Panc1 (cell line): ENCODE results near the gene GRAMD1B. TPM values are rescaled to one million over a fixed set of nuclear protein-coding genes. Genes with fewer than 3 reads are reported as not detected.

Source experiments
- ATAC-seq: fragments of 200-7000 bp; cut with Tn5 transposase; 2 replicates; pipeline ENCODE4 v1.9.1; 2020; ENCODE audit warnings: mild to moderate bottlenecking, moderate library complexity
- BruUV-seq: library from RNA; stranded (reverse); fragments of 400-500 nt; replicated peaks from 2 replicates; lab custom pipeline; 2021; lab: Mats Ljungman, UMichigan
- CTCF ChIA-PET: fragments of 300-600 bp; sonication (Branson Sonifier 250); formaldehyde crosslinking; loops from one replicate; lab custom pipeline; 2022; ENCODE audit warnings: antibody characterized with exemption; lab: Charles Lee
- POLR2A ChIA-PET: fragments of 300-600 bp; sonication (Branson Sonifier 250); formaldehyde crosslinking; loops from one replicate; lab custom pipeline; 2022; ENCODE audit warnings: antibody characterized with exemption; lab: Charles Lee
- DNase-seq: peaks from one replicate; pipeline ENCODE4 v3.0.0-alpha.2; 2010; ENCODE audit warnings: low read depth, low spot score
- H3K27ac ChIP-seq: 2 replicates; pipeline ENCODE4 v1.5.1; 2011; ENCODE audit warnings: mild to moderate bottlenecking, low read length, inconsistent platforms
- H3K27me3 ChIP-seq: fragments of 200-500 bp; sonication (Bioruptor generic); 2 replicates; pipeline ENCODE4 v1.6.0; 2014; ENCODE audit warnings: low read length, inconsistent platforms; ENCODE audit not compliant: control insufficient read depth, insufficient read depth
- H3K36me3 ChIP-seq: fragments of 200-500 bp; sonication (Bioruptor generic); 2 replicates; pipeline ENCODE4 v1.5.1; 2014; ENCODE audit warnings: inconsistent platforms, mild to moderate bottlenecking, low read length, moderate library complexity; ENCODE audit not compliant: control insufficient read depth, insufficient read depth
- H3K4me1 ChIP-seq: 2 replicates; pipeline ENCODE4 v1.5.1; 2011; ENCODE audit warnings: inconsistent platforms, mild to moderate bottlenecking, low read length, moderate library complexity; ENCODE audit not compliant: control insufficient read depth, insufficient read depth
- H3K4me3 ChIP-seq, 2 experiments: 2 replicates each; pipeline ENCODE4 v1.5.1; 2011 to 2012; ENCODE audit warnings: low read depth in 2 of 2, low read length in 2 of 2, mild to moderate bottlenecking in 2 of 2, inconsistent platforms in 1 of 2, moderate library complexity in 1 of 2
- H3K9me3 ChIP-seq: fragments of 200-500 bp; sonication (Bioruptor generic); 2 replicates; pipeline ENCODE4 v1.5.1; 2014; ENCODE audit warnings: low read depth, mild to moderate bottlenecking, inconsistent platforms, low read length, moderate library complexity; ENCODE audit not compliant: control insufficient read depth, insufficient read depth
- POLR2AphosphoS5 ChIP-seq: IDR thresholded peaks from 2 replicates; pipeline ENCODE4 v1.6.1; 2012; ENCODE audit warnings: mild to moderate bottlenecking, low read depth, low read length, moderate library complexity
- SIN3A ChIP-seq: IDR thresholded peaks from 2 replicates; pipeline ENCODE4 v1.6.1; 2012; ENCODE audit warnings: low read depth, mild to moderate bottlenecking, low read length, moderate library complexity, borderline replicate concordance; ENCODE audit not compliant: insufficient read depth
- TCF7L2 ChIP-seq: IDR thresholded peaks from 2 replicates; pipeline ENCODE4 v1.6.1; 2011; ENCODE audit warnings: mild to moderate bottlenecking, low read depth, low read length, inconsistent platforms
- in situ Hi-C: cut with HindIII; loops from 2 replicates; pipeline ENCODE4 v1.10.0; 2016; ENCODE audit warnings: low sequenced_read_pairs, low pct_unique_long_range_greater_than_20kb
- intact Hi-C: fragments of 100-400 bp; cut with micrococcal nuclease; formaldehyde crosslinking; loops from one replicate; pipeline ENCODE4 v1.10.0; 2022; ENCODE audit not compliant: unreplicated experiment
- total RNA-seq: library from RNA; stranded (reverse); gene quantifications from one replicate; pipeline ENCODE4 v1.2.1, GENCODE V29; 2021; ENCODE audit not compliant: unreplicated experiment
- TF ChIP-seq, protein P1 (sequence below): fragments of 450-650 bp; IDR thresholded peaks from 2 replicates; pipeline ENCODE4 v1.5.1; 2017; ENCODE audit warnings: mild to moderate bottlenecking
- TF ChIP-seq, protein P2 (sequence below), 2 experiments: IDR thresholded peaks; 2 replicates each; pipeline ENCODE4 v1.6.1; 2011 to 2012; ENCODE audit warnings: low read depth in 2 of 2, control low read depth in 1 of 2, low read length in 1 of 2, mild to moderate bottlenecking in 1 of 2, moderate library complexity in 1 of 2; ENCODE audit not compliant: insufficient read depth in 1 of 2

GRAMD1B gene
- total RNA-seq, 1 experiment from 2014 or later = 0.46 TPM

DNA sequence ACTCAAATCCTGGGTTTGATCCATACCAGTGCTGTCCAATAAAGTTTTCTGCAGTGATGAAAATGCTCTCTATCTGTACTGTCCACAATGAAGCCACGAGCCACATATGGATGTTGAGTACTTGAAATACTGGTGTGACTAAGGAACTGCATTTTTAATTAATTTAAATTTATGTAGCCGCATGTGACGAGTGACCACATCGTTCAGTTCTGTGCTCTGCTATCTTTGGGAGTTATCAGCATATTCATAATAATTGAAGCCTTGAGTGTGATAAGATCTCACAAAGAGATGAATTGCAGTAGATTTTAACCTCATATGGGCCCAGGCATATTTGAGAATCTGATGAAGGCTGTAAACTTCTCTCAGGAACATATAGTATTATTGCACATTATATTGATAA lies 40.8 kb downstream of the GRAMD1B start:
- ATAC-seq = no peak
- no peak for DNase-seq
- Histone ChIP-seq H3K9me3 (no peaks in the 10 kb centered on the region), H3K36me3 (no peaks in the 10 kb centered on the region), H3K4me3 (no peak overlapping the region), H3K27ac (no peak overlapping the region), H3K27me3 (peaks cover 5% of the 10 kb centered on the region), H3K4me1 (no peaks in the 10 kb centered on the region)
- ChIA-PET CTCF (no interaction called here), POLR2A (no interaction called here)
- TF ChIP-seq POLR2AphosphoS5 = no peak
- TF ChIP-seq, protein P1, sequence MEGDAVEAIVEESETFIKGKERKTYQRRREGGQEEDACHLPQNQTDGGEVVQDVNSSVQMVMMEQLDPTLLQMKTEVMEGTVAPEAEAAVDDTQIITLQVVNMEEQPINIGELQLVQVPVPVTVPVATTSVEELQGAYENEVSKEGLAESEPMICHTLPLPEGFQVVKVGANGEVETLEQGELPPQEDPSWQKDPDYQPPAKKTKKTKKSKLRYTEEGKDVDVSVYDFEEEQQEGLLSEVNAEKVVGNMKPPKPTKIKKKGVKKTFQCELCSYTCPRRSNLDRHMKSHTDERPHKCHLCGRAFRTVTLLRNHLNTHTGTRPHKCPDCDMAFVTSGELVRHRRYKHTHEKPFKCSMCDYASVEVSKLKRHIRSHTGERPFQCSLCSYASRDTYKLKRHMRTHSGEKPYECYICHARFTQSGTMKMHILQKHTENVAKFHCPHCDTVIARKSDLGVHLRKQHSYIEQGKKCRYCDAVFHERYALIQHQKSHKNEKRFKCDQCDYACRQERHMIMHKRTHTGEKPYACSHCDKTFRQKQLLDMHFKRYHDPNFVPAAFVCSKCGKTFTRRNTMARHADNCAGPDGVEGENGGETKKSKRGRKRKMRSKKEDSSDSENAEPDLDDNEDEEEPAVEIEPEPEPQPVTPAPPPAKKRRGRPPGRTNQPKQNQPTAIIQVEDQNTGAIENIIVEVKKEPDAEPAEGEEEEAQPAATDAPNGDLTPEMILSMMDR = no peak
- no peak for TF ChIP-seq SIN3A
- TF ChIP-seq, protein P2, sequence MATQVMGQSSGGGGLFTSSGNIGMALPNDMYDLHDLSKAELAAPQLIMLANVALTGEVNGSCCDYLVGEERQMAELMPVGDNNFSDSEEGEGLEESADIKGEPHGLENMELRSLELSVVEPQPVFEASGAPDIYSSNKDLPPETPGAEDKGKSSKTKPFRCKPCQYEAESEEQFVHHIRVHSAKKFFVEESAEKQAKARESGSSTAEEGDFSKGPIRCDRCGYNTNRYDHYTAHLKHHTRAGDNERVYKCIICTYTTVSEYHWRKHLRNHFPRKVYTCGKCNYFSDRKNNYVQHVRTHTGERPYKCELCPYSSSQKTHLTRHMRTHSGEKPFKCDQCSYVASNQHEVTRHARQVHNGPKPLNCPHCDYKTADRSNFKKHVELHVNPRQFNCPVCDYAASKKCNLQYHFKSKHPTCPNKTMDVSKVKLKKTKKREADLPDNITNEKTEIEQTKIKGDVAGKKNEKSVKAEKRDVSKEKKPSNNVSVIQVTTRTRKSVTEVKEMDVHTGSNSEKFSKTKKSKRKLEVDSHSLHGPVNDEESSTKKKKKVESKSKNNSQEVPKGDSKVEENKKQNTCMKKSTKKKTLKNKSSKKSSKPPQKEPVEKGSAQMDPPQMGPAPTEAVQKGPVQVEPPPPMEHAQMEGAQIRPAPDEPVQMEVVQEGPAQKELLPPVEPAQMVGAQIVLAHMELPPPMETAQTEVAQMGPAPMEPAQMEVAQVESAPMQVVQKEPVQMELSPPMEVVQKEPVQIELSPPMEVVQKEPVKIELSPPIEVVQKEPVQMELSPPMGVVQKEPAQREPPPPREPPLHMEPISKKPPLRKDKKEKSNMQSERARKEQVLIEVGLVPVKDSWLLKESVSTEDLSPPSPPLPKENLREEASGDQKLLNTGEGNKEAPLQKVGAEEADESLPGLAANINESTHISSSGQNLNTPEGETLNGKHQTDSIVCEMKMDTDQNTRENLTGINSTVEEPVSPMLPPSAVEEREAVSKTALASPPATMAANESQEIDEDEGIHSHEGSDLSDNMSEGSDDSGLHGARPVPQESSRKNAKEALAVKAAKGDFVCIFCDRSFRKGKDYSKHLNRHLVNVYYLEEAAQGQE (IDR thresholded peaks at IDR 0.05; ENCODE audit: insufficient read depth in 1 of 2, low read depth in 2 of 2, low read length in 1 of 2) = no peak
- TF ChIP-seq TCF7L2 = no peak
- intact Hi-C loops = no loop called here
- no TSS peak for BruUV-seq
- in situ Hi-C loops = no loop called here

DNA sequence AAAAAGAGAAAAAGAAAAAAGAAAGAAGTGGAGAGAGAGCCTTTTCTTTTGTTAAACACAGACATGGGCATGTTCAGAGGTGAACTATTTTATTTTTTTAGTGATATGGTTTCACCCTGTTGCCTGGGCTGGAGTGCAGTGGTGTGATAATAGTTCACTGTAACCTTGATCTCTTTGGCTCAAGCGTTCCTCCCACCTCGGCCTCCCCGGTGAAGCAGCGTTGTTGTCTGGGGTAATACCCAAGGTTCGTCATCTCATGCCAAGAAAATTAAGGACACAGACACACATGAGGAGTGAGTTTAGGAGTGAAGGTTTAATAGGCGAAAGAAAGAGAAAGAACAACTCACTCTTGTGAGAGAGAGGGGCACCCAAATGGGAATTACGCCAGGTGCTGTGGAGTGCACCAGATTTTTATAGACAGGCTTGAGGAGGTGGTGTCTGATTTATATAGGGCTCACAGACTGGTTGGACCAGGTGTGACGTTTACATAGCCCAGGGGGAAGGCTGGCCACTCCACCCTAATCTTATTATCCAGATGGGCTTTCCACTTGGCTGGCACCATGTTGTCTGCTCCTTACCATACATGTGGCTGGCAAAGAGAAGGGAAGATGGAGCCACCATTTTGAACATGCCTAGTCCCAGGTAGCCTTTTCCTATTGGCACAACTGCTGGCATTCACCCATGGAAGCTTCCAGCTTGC lies 42.3 kb downstream of the GRAMD1B start:
- H3K4me3 ChIP-seq = no peak overlapping the region
- ATAC-seq = no peak
- ChIA-PET POLR2A (no interaction called here), CTCF (no interaction called here)
- no peaks in the 10 kb centered on the region for H3K9me3 ChIP-seq
- no peak for DNase-seq
- H3K4me1 ChIP-seq = no peaks in the 10 kb centered on the region
- in situ Hi-C loops (no loop called here), intact Hi-C loops (no loop called here)
- BruUV-seq = no TSS peak
- peaks cover 7% of the 10 kb centered on the region for H3K27me3 ChIP-seq
- H3K27ac ChIP-seq = no peak overlapping the region
- TF ChIP-seq, protein P1 = no peak
- no peaks in the 10 kb centered on the region for H3K36me3 ChIP-seq
